ENCODE results near the gene IL26. TPM values are rescaled to one million over a fixed set of nuclear protein-coding genes. Genes with fewer than 3 reads are reported as not detected.
A peak's percentile ranks its signal among the peaks of the same experiment; 100 is the strongest.
"Not testable (repeated sequence)": the region's sequence is repeated elsewhere in the genome, so short reads cannot be mapped to it uniquely, and the experiment has no call there.

IL26 gene
- total RNA-seq, 8 experiments from 2014 or later: not detected

- no peak overlapping the region for H3K4me3 ChIP-seq
- WGBS, 10 experiments: 20 to 100% (median 83%) methylated on average over 1 to 2 of the region's 2 CpGs; no CpG with 5 or more reads in 1 of the 10 experiments
- in situ Hi-C loops (cut with MboI; ENCODE audit: low pct_unique_long_range_greater_than_20kb in 2 of 9, low sequenced_read_pairs in 9 of 9, unreplicated experiment in 9 of 9): no loop called here
- H3K4me1 ChIP-seq (replicated peaks in 1 of 2): no peaks in the 10 kb centered on the region
- H3K27ac ChIP-seq: no peak overlapping the region
- no peak for ATAC-seq (replicated peaks in 6 of 8)
Measured at GRCh38 chr12:68177562-68177961, 48.0 kb downstream of the IL26 start.

- Histone ChIP-seq H3K27ac (no peak overlapping the region), H3K4me3 (no peak overlapping the region), H3K4me1 (replicated peaks in 1 of 2) (no peaks in the 10 kb centered on the region)
- in situ Hi-C loops (cut with MboI; ENCODE audit: low pct_unique_long_range_greater_than_20kb in 2 of 9, low sequenced_read_pairs in 9 of 9, unreplicated experiment in 9 of 9): no loop called here
- ATAC-seq (replicated peaks in 6 of 8): peak in 1 of 8 experiments; percentile 55
Measured at GRCh38 chr12:68176257-68176656, 49.4 kb downstream of the IL26 start.

GRCh38 chr12:68175557-68176061, 50.0 kb downstream of the IL26 start:
- H3K4me1 ChIP-seq (replicated peaks in 1 of 2): no peaks in the 10 kb centered on the region
- no peak for ATAC-seq (replicated peaks in 6 of 8)
- no peak overlapping the region for H3K4me3 ChIP-seq
- in situ Hi-C loops (cut with MboI; ENCODE audit: low pct_unique_long_range_greater_than_20kb in 2 of 9, low sequenced_read_pairs in 9 of 9, unreplicated experiment in 9 of 9): no loop called here
- WGBS, 10 experiments: 0 to 100% (median 79%) methylated on average over 1 to 4 of the region's 4 CpGs; no CpG with 5 or more reads in 1 of the 10 experiments
- H3K27ac ChIP-seq: no peak overlapping the region

GRCh38 chr12:68174761-68175160, 50.8 kb downstream of the IL26 start:
- H3K4me1 ChIP-seq (replicated peaks in 1 of 2); in situ Hi-C loops (cut with MboI; ENCODE audit: low pct_unique_long_range_greater_than_20kb in 2 of 9, low sequenced_read_pairs in 9 of 9, unreplicated experiment in 9 of 9); H3K4me3 ChIP-seq; ATAC-seq (replicated peaks in 6 of 8); H3K27ac ChIP-seq: not testable (repeated sequence)
- WGBS, 10 experiments: 0 to 100% (median 79%) methylated on average over 1 to 3 of the region's 3 CpGs

GRCh38 chr12:68173792-68174191, 51.8 kb downstream of the IL26 start:
- H3K27ac ChIP-seq: no peak overlapping the region
- in situ Hi-C loops (cut with MboI; ENCODE audit: low pct_unique_long_range_greater_than_20kb in 2 of 9, low sequenced_read_pairs in 9 of 9, unreplicated experiment in 9 of 9): no loop called here
- no peak overlapping the region for H3K4me3 ChIP-seq
- H3K4me1 ChIP-seq (replicated peaks in 1 of 2): no peaks in the 10 kb centered on the region
- no peak for ATAC-seq (replicated peaks in 6 of 8)

- ATAC-seq (replicated peaks in 6 of 8): no peak
- WGBS, 10 experiments: 0 to 100% (median 62%) methylated on average over 2 of the region's 2 CpGs; no CpG with 5 or more reads in 2 of the 10 experiments
- in situ Hi-C loops (cut with MboI; ENCODE audit: low pct_unique_long_range_greater_than_20kb in 2 of 9, low sequenced_read_pairs in 9 of 9, unreplicated experiment in 9 of 9): no loop called here
- H3K27ac ChIP-seq: no peak overlapping the region
- H3K4me1 ChIP-seq (replicated peaks in 1 of 2): no peaks in the 10 kb centered on the region
- H3K4me3 ChIP-seq: no peak overlapping the region
Measured at GRCh38 chr12:68170726-68171125, 54.9 kb downstream of the IL26 start.

- ATAC-seq (replicated peaks in 6 of 8): no peak
- in situ Hi-C loops (cut with MboI; ENCODE audit: low pct_unique_long_range_greater_than_20kb in 2 of 9, low sequenced_read_pairs in 9 of 9, unreplicated experiment in 9 of 9): no loop called here
- Histone ChIP-seq H3K4me3 (no peak overlapping the region), H3K27ac (no peak overlapping the region), H3K4me1 (replicated peaks in 1 of 2) (no peaks in the 10 kb centered on the region)
- WGBS, 10 experiments: 100% methylated on average over 1 of the region's 1 CpG; no CpG with 5 or more reads in 8 of the 10 experiments
Measured at GRCh38 chr12:68169213-68169889, 56.3 kb downstream of the IL26 start.

- 0 to 86% (median 70%) methylated on average over 2 to 5 of the region's 5 CpGs for WGBS, 10 experiments
- Histone ChIP-seq H3K4me3 (no peak overlapping the region), H3K27ac (no peak overlapping the region), H3K4me1 (replicated peaks in 1 of 2) (no peaks in the 10 kb centered on the region)
- in situ Hi-C loops (cut with MboI; ENCODE audit: low pct_unique_long_range_greater_than_20kb in 2 of 9, low sequenced_read_pairs in 9 of 9, unreplicated experiment in 9 of 9): no loop called here
- ATAC-seq (replicated peaks in 6 of 8): peak in 4 of 8 experiments; percentile 19 to 51 (median 32)
Measured at GRCh38 chr12:68166317-68166831, 59.2 kb downstream of the IL26 start.

- in situ Hi-C loops (cut with MboI; ENCODE audit: low pct_unique_long_range_greater_than_20kb in 2 of 9, low sequenced_read_pairs in 9 of 9, unreplicated experiment in 9 of 9): no loop called here
- H3K4me1 ChIP-seq (replicated peaks in 1 of 2): no peaks in the 10 kb centered on the region
- H3K27ac ChIP-seq: no peak overlapping the region
- no peak for ATAC-seq (replicated peaks in 6 of 8)
- 3 to 100% (median 75%) methylated on average over 2 to 4 of the region's 4 CpGs; no CpG with 5 or more reads in 4 of the 10 experiments for WGBS, 10 experiments
- no peak overlapping the region for H3K4me3 ChIP-seq
Measured at GRCh38 chr12:68163560-68164081, 62.0 kb downstream of the IL26 start.

GRCh38 chr12:68162374-68162773, 63.2 kb downstream of the IL26 start:
- 6 to 100% (median 65%) methylated on average over 1 to 2 of the region's 2 CpGs; no CpG with 5 or more reads in 4 of the 10 experiments for WGBS, 10 experiments
- no peak overlapping the region for H3K27ac ChIP-seq
- in situ Hi-C loops (cut with MboI; ENCODE audit: low pct_unique_long_range_greater_than_20kb in 2 of 9, low sequenced_read_pairs in 9 of 9, unreplicated experiment in 9 of 9): no loop called here

GRCh38 chr12:68159681-68160304, 65.8 kb downstream of the IL26 start, which contains the start of gene IFNG:
IFNG (minus strand) TSS chr12:68159740; CDS start chr12:68159615, 125 bp downstream.
- no peak for ATAC-seq (replicated peaks in 6 of 8)
- WGBS, 10 experiments: 25 to 86% (median 70%) methylated on average over 2 to 5 of the region's 5 CpGs
- in situ Hi-C loops (cut with MboI; ENCODE audit: low pct_unique_long_range_greater_than_20kb in 2 of 9, low sequenced_read_pairs in 9 of 9, unreplicated experiment in 9 of 9): no loop called here
- no peaks in the 10 kb centered on the region for H3K4me1 ChIP-seq (replicated peaks in 1 of 2)
- no peak within 1 kb of the TSS for H3K4me3 ChIP-seq
- no peak within 1 kb of the TSS for H3K27ac ChIP-seq

More at GRCh38 chr12:68162374-68162773, 63.2 kb downstream of the IL26 start:
- Histone ChIP-seq H3K4me3 (no peak overlapping the region), H3K4me1 (replicated peaks in 1 of 2) (no peaks in the 10 kb centered on the region)
- no peak for ATAC-seq (replicated peaks in 6 of 8)

- no peak overlapping the region for H3K27ac ChIP-seq
- no peaks in the 10 kb centered on the region for H3K4me1 ChIP-seq (replicated peaks in 1 of 2)
- ATAC-seq (replicated peaks in 6 of 8): no peak
- in situ Hi-C loops (cut with MboI; ENCODE audit: low pct_unique_long_range_greater_than_20kb in 2 of 9, low sequenced_read_pairs in 9 of 9, unreplicated experiment in 9 of 9): no loop called here
- H3K4me3 ChIP-seq: no peak overlapping the region
- WGBS, 10 experiments: 5 to 100% (median 79%) methylated on average over 1 to 2 of the region's 2 CpGs; no CpG with 5 or more reads in 1 of the 10 experiments
Measured at GRCh38 chr12:68158432-68158831, 67.2 kb downstream of the IL26 start.

- in situ Hi-C loops (cut with MboI; ENCODE audit: low pct_unique_long_range_greater_than_20kb in 2 of 9, low sequenced_read_pairs in 9 of 9, unreplicated experiment in 9 of 9): no loop called here
- Histone ChIP-seq H3K27ac (no peak overlapping the region), H3K4me3 (no peak overlapping the region), H3K4me1 (replicated peaks in 1 of 2) (no peaks in the 10 kb centered on the region)
- no peak for ATAC-seq (replicated peaks in 6 of 8)
- WGBS, 10 experiments: 0 to 90% (median 60%) methylated on average over 1 to 4 of the region's 4 CpGs; no CpG with 5 or more reads in 1 of the 10 experiments
Measured at GRCh38 chr12:68157380-68157779, 68.2 kb downstream of the IL26 start.
